ENCODE measurements around the gene DEGS2. TPM values are rescaled to one million over a fixed set of nuclear protein-coding genes. Genes with fewer than 3 reads are reported as not detected.

The DEGS2 gene
- total and polyA plus RNA-seq, 10 donors, result 0.33 to 3.2 (median 1.3) TPM

DNA sequence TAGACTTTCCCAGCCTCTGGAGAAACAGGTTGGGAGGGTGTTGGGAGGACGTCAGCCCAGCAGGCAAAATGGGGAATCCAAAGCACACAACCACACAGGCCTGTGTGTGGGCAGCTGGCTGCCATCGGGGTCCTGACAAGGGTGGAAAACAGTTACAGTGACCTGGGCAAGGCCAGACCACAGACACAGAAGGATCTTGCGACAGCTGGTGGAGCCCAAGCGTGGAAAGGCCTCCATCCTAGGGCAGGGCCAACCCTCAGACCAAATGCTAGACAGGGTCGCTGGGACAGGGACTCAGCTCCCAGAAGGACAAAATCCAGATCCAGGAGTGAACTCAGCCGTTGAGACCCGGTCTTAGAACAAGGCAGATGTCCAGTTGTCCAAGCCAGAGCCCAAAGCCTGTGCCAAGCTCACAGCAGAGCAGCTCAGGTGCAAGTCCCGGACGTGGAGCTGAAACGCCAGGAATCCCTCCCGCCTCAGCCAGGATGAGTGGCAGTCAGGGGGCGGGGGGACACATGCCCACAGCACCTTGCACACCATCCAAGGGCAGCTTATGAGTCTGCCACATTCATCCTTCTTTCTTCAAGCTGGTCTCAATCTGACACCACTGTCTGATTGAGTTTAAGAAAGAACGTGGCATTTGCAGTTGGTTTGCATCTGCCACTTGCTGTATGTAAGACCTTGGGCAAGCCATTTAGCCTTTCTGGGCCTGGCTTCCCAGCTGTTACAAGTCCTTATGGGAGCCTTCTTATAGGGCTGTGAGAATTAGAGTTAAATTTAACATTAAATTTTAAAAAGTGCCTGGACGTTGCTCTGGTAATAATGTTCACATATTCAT is 37.6 kb downstream of the DEGS2 start:
- intact Hi-C loops (cut with DNase I; ENCODE audit: low total_unique reads), result no loop called here
- Histone ChIP-seq H3K4me1 (peaks cover 0 to 37% (median 4%) of the 10 kb centered on the region in 6 donors), H3K27ac (no peak overlapping the region)

DNA sequence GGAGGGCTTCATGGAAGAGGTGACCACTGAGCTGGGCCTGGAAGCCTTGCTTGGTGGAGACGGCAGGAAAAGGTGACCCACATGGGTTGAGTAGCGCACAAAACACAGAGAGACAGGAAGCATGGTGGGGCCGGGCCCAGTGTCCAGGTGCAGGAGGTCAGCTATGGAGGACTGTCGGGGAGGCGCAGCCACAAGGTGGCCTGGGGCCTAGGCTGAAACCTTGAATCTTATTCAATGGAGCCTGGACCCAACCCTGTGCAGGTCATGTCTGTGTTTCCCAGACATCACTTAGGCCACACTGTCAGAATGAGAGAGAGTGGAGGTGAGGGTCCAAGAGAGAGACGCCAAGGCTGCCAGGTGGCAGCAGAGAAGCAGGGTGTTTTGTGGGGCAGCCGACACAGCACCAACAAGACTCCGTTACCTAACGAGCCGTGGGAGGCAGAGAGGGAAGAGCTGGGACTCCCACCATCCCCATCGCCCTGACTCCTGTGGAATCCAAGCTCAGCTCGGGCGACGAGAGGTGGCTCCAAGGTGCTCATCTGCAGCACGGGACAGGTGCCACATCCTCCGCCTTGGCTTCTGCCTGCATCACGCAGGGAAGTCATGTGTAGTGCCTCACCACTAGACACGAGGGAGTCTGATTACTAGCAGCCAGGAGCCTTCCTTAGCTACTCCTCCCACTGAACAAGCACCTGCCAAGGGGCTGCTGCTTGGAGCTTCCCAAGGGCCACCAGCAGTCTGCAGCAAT is 38.7 kb downstream of the DEGS2 start:
- peaks cover 0 to 41% (median 4%) of the 10 kb centered on the region in 6 donors for H3K4me1 ChIP-seq
- no peak overlapping the region for H3K27ac ChIP-seq
- peaks cover 0 to 100% (median 41%) of the 10 kb centered on the region in 6 donors for H3K36me3 ChIP-seq
- no peak overlapping the region for H3K4me3 ChIP-seq
- no peaks in the 10 kb centered on the region for H3K9me3 ChIP-seq
- WGBS, 5 donors, result 89 to 96% (median 94%) methylated on average over 17 to 18 of the region's 18 CpGs
- TF ChIP-seq, protein P1, sequence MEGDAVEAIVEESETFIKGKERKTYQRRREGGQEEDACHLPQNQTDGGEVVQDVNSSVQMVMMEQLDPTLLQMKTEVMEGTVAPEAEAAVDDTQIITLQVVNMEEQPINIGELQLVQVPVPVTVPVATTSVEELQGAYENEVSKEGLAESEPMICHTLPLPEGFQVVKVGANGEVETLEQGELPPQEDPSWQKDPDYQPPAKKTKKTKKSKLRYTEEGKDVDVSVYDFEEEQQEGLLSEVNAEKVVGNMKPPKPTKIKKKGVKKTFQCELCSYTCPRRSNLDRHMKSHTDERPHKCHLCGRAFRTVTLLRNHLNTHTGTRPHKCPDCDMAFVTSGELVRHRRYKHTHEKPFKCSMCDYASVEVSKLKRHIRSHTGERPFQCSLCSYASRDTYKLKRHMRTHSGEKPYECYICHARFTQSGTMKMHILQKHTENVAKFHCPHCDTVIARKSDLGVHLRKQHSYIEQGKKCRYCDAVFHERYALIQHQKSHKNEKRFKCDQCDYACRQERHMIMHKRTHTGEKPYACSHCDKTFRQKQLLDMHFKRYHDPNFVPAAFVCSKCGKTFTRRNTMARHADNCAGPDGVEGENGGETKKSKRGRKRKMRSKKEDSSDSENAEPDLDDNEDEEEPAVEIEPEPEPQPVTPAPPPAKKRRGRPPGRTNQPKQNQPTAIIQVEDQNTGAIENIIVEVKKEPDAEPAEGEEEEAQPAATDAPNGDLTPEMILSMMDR (IDR thresholded peaks at IDR 0.05 in 8 of 11, conservative IDR thresholded peaks at IDR 0.05 in 3 of 11), result no peak
- TF ChIP-seq POLR2AphosphoS5 (IDR thresholded peaks at IDR 0.05), result peak in 2 of 3 donors; percentile 17 to 50
- H3K27me3 ChIP-seq (replicated peaks in 1 of 7), result no peaks in the 10 kb centered on the region
- DNase-seq, result no peak
- intact Hi-C loops (cut with DNase I; ENCODE audit: low total_unique reads), result no loop called here

More for the DNA sequence above, 37.6 kb downstream of the DEGS2 start:
- TF ChIP-seq POLR2A (IDR thresholded peaks at IDR 0.05) (no peak), POLR2AphosphoS5 (IDR thresholded peaks at IDR 0.05) (peak in 2 of 3 donors; percentile 4 to 61)
- H3K4me3 ChIP-seq, result no peak overlapping the region
- no peaks in the 10 kb centered on the region for H3K27me3 ChIP-seq (replicated peaks in 1 of 7)
- WGBS, 5 donors, result 84 to 93% (median 91%) methylated on average over 11 to 14 of the region's 14 CpGs
- H3K36me3 ChIP-seq, result peaks cover 0 to 100% (median 48%) of the 10 kb centered on the region in 6 donors
- no peak for DNase-seq
- no peaks in the 10 kb centered on the region for H3K9me3 ChIP-seq

DNA sequence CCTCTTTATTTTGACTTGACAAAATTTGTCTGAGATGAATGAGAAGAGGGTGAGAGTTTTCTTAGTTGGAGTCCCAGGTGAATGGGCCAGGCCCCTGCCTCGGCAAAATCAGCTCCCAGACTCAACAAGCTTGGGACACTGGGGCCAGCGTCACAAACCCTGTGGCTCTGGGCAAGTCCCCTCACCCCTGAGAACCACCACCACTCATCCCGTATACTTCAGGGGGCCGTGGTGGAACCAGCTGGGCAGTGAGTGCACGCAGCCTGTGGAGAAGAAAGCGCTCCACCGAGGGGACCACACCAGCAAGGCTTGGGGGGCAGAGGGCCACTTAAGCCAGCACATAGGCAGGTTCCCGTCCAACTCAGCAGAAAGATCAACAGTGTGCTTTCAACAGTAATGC is 40.2 kb downstream of the DEGS2 start:
- DNase-seq, result no peak
- Histone ChIP-seq H3K4me3 (no peak overlapping the region), H3K27ac (no peak overlapping the region), H3K4me1 (peaks cover 0 to 41% (median 4%) of the 10 kb centered on the region in 6 donors), H3K9me3 (no peaks in the 10 kb centered on the region), H3K27me3 (replicated peaks in 1 of 7) (no peaks in the 10 kb centered on the region), H3K36me3 (peaks cover 0 to 100% (median 40%) of the 10 kb centered on the region in 6 donors)
- TF ChIP-seq POLR2AphosphoS5 (IDR thresholded peaks at IDR 0.05) (peak in 1 of 3 donors; percentile 21), POLR2A (IDR thresholded peaks at IDR 0.05) (no peak)
- TF ChIP-seq, protein P1 (IDR thresholded peaks at IDR 0.05 in 8 of 11, conservative IDR thresholded peaks at IDR 0.05 in 3 of 11), result no peak
- intact Hi-C loops (cut with DNase I; ENCODE audit: low total_unique reads), result no loop called here
- WGBS, 5 donors, result 92 to 95% (median 93%) methylated on average over 3 to 8 of the region's 8 CpGs

DNA sequence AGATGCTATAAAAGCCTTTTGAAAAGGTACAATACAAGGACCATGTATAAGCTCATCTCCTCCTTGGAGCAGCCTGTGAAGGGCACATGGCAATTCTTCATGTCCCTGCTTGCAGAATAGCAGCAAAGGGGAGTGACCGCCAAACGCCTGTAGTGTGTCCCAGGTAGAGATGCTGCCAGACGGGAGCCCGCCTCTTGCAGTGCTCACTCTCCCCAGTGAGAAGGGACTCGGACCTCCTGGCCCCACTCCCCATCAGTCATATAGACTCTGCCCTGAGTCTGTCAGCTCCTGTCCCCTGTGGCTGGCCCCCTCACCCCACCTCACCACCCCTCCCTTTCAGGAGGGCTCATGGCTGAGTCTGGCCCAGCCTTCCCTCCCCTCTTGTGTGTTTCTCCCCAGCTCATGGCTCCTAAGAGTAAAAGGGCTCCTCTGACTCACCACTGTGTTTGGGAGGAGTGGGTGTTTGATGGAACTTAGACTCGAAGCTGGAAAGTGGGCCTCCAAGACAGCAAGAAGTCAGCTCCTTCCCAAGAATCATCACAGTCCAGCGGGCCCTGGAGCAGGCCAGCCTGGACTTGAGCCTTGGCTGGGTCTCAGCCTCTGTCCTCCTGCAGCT is 40.9 kb downstream of the DEGS2 start:
- Histone ChIP-seq H3K36me3 (peaks cover 0 to 100% (median 35%) of the 10 kb centered on the region in 6 donors), H3K4me3 (no peak overlapping the region), H3K4me1 (peaks cover 0 to 49% (median 4%) of the 10 kb centered on the region in 6 donors), H3K9me3 (no peaks in the 10 kb centered on the region), H3K27ac (peak overlapping the region in 1 of 8 donors; percentile 45), H3K27me3 (replicated peaks in 1 of 7) (no peaks in the 10 kb centered on the region)
- TF ChIP-seq, protein P1 (IDR thresholded peaks at IDR 0.05 in 8 of 11, conservative IDR thresholded peaks at IDR 0.05 in 3 of 11), result no peak
- no peak for TF ChIP-seq POLR2A (IDR thresholded peaks at IDR 0.05)
- TF ChIP-seq POLR2AphosphoS5 (IDR thresholded peaks at IDR 0.05), result no peak
- 80 to 92% (median 90%) methylated on average over 1 to 7 of the region's 7 CpGs for WGBS, 5 donors
- DNase-seq, result no peak
- intact Hi-C loops (cut with DNase I; ENCODE audit: low total_unique reads), result no loop called here

All from spleen (tissue), 11 donors.